ENCODE measurements around the gene CYP3A5. TPM values are rescaled to one million over a fixed set of nuclear protein-coding genes. Genes with fewer than 3 reads are reported as not detected.

CYP3A5 gene
- polyA plus RNA-seq, 1 donor (not counting 4 experiments of a cell fraction or from before 2014, with no cell fraction given), result 3.4 TPM

DNA sequence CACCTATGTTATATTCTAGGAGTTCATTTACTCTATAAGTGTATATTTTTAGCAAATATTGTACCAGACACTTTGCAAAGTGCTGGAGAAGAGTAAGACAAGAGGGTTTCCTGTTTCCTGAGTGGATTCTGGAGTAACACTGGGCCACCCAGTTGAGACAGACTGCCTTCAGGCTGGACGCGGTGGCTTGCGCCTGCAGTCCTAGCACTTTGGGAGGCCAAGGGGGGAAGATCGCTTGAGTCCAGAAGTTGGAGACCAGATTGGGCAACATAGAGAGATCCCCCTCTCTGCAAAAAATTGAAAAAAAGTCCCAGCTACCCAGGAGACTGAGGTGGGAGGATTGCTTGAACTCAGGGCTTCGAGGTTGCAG lies 63.8 kb downstream of the CYP3A5 start:
- Histone ChIP-seq H3K4me3 (ENCODE audit: control insufficient read depth in 2 of 3, extremely low read depth in 1 of 3, insufficient read depth in 2 of 3, low read depth in 1 of 3, low read length in 3 of 3) (peak overlapping the region; percentile 92 to 99 (median 96)), H3K36me3 (ENCODE audit: control insufficient read depth in 2 of 2, extremely low read depth in 1 of 2, insufficient read depth in 2 of 2, low read length in 2 of 2) (peaks cover 13 to 18% of the 10 kb centered on the region in 2 experiments), H3K4me2 (ENCODE audit: control insufficient read depth, extremely low read depth, insufficient read depth, low read depth, low read length) (peak overlapping the region; percentile 94), H3K9ac (ENCODE audit: control insufficient read depth, extremely low read depth, insufficient read depth, low read length) (peak overlapping the region; percentile 88), H2AFZ (ENCODE audit: control insufficient read depth, low read length) (peak overlapping the region; percentile 100), H4K20me1 (ENCODE audit: control insufficient read depth, extremely low read depth, insufficient read depth, low read length) (no peaks in the 10 kb centered on the region), H3K9me3 (ENCODE audit: control insufficient read depth, low read depth, low read length) (no peaks in the 10 kb centered on the region), H3K79me2 (ENCODE audit: control insufficient read depth, insufficient read depth, low read length) (peaks cover 32% of the 10 kb centered on the region), H3K9me1 (ENCODE audit: control insufficient read depth, extremely low read depth, insufficient read depth, low read length) (no peaks in the 10 kb centered on the region), H3K4me1 (ENCODE audit: control insufficient read depth, extremely low read depth, insufficient read depth, low read length) (peaks cover 31% of the 10 kb centered on the region), H3K27ac (ENCODE audit: control insufficient read depth, insufficient read depth, low read length) (peak overlapping the region; percentile 84), H3K27me3 (ENCODE audit: control insufficient read depth, extremely low read depth, insufficient read depth, low read length) (no peaks in the 10 kb centered on the region)
- dilution Hi-C loops (cut with MboI; ENCODE audit: extremely low pct_ligation_motif_present, low sequenced_read_pairs), result no loop called here
- FAIRE-seq (no peak), DNase-seq (ENCODE audit: low read depth, low spot score) (no peak)
- TF ChIP-seq, protein P1, sequence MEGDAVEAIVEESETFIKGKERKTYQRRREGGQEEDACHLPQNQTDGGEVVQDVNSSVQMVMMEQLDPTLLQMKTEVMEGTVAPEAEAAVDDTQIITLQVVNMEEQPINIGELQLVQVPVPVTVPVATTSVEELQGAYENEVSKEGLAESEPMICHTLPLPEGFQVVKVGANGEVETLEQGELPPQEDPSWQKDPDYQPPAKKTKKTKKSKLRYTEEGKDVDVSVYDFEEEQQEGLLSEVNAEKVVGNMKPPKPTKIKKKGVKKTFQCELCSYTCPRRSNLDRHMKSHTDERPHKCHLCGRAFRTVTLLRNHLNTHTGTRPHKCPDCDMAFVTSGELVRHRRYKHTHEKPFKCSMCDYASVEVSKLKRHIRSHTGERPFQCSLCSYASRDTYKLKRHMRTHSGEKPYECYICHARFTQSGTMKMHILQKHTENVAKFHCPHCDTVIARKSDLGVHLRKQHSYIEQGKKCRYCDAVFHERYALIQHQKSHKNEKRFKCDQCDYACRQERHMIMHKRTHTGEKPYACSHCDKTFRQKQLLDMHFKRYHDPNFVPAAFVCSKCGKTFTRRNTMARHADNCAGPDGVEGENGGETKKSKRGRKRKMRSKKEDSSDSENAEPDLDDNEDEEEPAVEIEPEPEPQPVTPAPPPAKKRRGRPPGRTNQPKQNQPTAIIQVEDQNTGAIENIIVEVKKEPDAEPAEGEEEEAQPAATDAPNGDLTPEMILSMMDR (optimal IDR thresholded peaks at IDR 0.05 in 1 of 3, IDR thresholded peaks at IDR 0.05 in 1 of 3, conservative IDR thresholded peaks at IDR 0.05 in 1 of 3; ENCODE audit: extremely low read depth in 1 of 3, insufficient read depth in 2 of 3, low read length in 3 of 3), result no peak
- no peak for TF ChIP-seq EZH2 (IDR thresholded peaks at IDR 0.05; ENCODE audit: low read length)

DNA sequence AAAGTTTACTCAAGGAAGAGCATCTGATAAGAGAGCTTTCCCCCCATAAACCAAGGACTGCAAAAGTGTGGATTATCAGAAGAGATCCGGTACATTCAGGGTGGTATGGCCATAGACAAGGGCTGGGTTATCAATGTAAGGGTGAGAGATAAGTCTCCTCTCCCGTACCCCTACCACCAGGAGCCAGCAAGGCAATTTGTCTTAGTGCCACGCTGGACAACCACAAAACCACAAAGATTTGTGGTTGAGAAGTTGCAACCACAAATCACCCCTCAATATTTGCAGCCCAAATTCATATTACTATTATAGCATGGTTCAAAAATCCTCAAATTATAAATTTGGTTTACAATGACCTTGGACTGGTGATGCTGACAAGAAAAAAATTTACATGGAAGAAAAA lies 65.3 kb downstream of the CYP3A5 start:
- no peak for DNase-seq (ENCODE audit: low read depth, low spot score)
- Histone ChIP-seq H3K9me3 (ENCODE audit: control insufficient read depth, low read depth, low read length) (no peaks in the 10 kb centered on the region), H3K4me1 (ENCODE audit: control insufficient read depth, extremely low read depth, insufficient read depth, low read length) (peaks cover 25% of the 10 kb centered on the region), H3K9ac (ENCODE audit: control insufficient read depth, extremely low read depth, insufficient read depth, low read length) (no peak overlapping the region), H3K27ac (ENCODE audit: control insufficient read depth, insufficient read depth, low read length) (no peak overlapping the region), H2AFZ (ENCODE audit: control insufficient read depth, low read length) (no peak overlapping the region), H3K4me2 (ENCODE audit: control insufficient read depth, extremely low read depth, insufficient read depth, low read depth, low read length) (no peak overlapping the region), H3K79me2 (ENCODE audit: control insufficient read depth, insufficient read depth, low read length) (peaks cover 18% of the 10 kb centered on the region), H3K27me3 (ENCODE audit: control insufficient read depth, extremely low read depth, insufficient read depth, low read length) (no peaks in the 10 kb centered on the region), H3K4me3 (ENCODE audit: control insufficient read depth in 2 of 3, extremely low read depth in 1 of 3, insufficient read depth in 2 of 3, low read depth in 1 of 3, low read length in 3 of 3) (no peak overlapping the region), H3K9me1 (ENCODE audit: control insufficient read depth, extremely low read depth, insufficient read depth, low read length) (no peaks in the 10 kb centered on the region), H3K36me3 (ENCODE audit: control insufficient read depth in 2 of 2, extremely low read depth in 1 of 2, insufficient read depth in 2 of 2, low read length in 2 of 2) (peaks cover 2 to 3% of the 10 kb centered on the region in 2 experiments), H4K20me1 (ENCODE audit: control insufficient read depth, extremely low read depth, insufficient read depth, low read length) (no peaks in the 10 kb centered on the region)
- FAIRE-seq, result no peak
- dilution Hi-C loops (cut with MboI; ENCODE audit: extremely low pct_ligation_motif_present, low sequenced_read_pairs), result no loop called here
- TF ChIP-seq, protein P1 (optimal IDR thresholded peaks at IDR 0.05 in 1 of 3, IDR thresholded peaks at IDR 0.05 in 1 of 3, conservative IDR thresholded peaks at IDR 0.05 in 1 of 3; ENCODE audit: extremely low read depth in 1 of 3, insufficient read depth in 2 of 3, low read length in 3 of 3), result no peak
- TF ChIP-seq EZH2 (IDR thresholded peaks at IDR 0.05; ENCODE audit: low read length), result no peak

All from keratinocyte (primary cell).